ENCODE data around the gene IGF2BP3.
"Not testable (repeated sequence)": the region's sequence is repeated elsewhere in the genome, so short reads cannot be mapped to it uniquely, and the experiment has no call there.

IGF2BP3 gene

DNA sequence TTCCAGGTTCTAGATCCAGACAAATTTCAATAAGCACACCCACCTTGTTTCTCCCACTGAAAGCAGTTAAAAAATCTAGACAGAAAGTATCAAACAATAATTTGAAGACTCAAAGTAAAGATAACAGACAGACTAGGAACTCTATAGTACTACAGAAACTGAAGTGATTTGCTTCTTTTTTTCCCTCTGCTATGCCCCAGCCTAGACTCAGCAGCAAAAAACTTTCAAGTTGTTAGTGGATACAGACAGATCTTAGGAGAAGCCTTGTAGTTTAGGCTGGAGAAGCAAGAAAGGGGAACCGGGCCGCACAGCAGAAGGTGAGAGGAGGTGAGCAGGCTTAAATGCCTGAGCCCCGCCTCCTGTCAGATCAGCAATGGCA lies 65.1 kb downstream of the IGF2BP3 start:
- TF ChIP-seq, protein P1, sequence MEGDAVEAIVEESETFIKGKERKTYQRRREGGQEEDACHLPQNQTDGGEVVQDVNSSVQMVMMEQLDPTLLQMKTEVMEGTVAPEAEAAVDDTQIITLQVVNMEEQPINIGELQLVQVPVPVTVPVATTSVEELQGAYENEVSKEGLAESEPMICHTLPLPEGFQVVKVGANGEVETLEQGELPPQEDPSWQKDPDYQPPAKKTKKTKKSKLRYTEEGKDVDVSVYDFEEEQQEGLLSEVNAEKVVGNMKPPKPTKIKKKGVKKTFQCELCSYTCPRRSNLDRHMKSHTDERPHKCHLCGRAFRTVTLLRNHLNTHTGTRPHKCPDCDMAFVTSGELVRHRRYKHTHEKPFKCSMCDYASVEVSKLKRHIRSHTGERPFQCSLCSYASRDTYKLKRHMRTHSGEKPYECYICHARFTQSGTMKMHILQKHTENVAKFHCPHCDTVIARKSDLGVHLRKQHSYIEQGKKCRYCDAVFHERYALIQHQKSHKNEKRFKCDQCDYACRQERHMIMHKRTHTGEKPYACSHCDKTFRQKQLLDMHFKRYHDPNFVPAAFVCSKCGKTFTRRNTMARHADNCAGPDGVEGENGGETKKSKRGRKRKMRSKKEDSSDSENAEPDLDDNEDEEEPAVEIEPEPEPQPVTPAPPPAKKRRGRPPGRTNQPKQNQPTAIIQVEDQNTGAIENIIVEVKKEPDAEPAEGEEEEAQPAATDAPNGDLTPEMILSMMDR (IDR thresholded peaks at IDR 0.05; ENCODE audit: poor library complexity, severe bottlenecking): no peak
- no peaks in the 10 kb centered on the region for H3K4me1 ChIP-seq (ENCODE audit: insufficient read depth, poor library complexity, severe bottlenecking)
- H3K36me3 ChIP-seq (ENCODE audit: low read depth): peaks cover 90% of the 10 kb centered on the region
- no peak for DNase-seq (ENCODE audit: low spot score)
- H3K27me3 ChIP-seq (ENCODE audit: insufficient read depth, poor library complexity, severe bottlenecking): no peaks in the 10 kb centered on the region
- ATAC-seq (ENCODE audit: low read depth): no peak
- no peak overlapping the region for H3K27ac ChIP-seq (ENCODE audit: poor library complexity, severe bottlenecking)
- H3K9me3 ChIP-seq (ENCODE audit: severe bottlenecking): no peaks in the 10 kb centered on the region
- H3K4me3 ChIP-seq (ENCODE audit: severe bottlenecking): no peak overlapping the region

DNA sequence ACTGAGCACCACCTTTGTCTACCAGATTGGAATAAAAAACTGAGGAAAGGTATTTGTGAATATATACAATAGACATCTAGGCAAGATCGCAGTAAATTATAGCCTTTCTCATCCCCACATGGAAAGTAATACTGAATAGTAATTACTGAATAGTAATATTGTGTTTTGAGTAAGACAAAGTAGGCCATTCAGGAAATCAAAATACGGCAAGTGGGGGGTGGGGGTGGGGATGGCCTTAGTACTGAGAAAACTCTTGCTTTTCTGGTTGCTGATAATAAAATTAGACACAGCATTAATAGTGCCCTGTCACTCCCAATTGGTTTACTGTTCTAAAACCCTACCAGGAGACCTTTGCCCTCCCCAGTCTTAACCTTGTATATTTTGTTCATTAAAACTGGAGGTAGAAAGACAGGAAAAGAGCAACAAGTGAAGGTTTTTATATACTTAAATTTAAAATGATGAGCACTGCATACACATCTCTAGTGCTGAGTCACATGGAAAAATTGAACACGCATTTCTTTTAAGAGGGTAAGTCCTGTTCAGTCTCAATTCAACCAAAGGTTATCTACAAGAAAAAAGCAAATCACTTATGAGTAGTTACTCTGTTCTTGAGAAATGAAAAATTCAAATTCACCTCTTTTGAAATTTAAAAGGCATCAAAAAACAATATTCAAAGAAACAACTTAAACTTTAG lies 65.6 kb downstream of the IGF2BP3 start:
- Histone ChIP-seq H3K4me1 (ENCODE audit: insufficient read depth, poor library complexity, severe bottlenecking) (no peaks in the 10 kb centered on the region), H3K27ac (ENCODE audit: poor library complexity, severe bottlenecking) (no peak overlapping the region), H3K27me3 (ENCODE audit: insufficient read depth, poor library complexity, severe bottlenecking) (no peaks in the 10 kb centered on the region), H3K9me3 (ENCODE audit: severe bottlenecking) (no peaks in the 10 kb centered on the region), H3K4me3 (ENCODE audit: severe bottlenecking) (no peak overlapping the region), H3K36me3 (ENCODE audit: low read depth) (peaks cover 92% of the 10 kb centered on the region)
- DNase-seq (ENCODE audit: low spot score) (no peak), ATAC-seq (ENCODE audit: low read depth) (no peak)
- TF ChIP-seq, protein P1 (IDR thresholded peaks at IDR 0.05; ENCODE audit: poor library complexity, severe bottlenecking): no peak

DNA sequence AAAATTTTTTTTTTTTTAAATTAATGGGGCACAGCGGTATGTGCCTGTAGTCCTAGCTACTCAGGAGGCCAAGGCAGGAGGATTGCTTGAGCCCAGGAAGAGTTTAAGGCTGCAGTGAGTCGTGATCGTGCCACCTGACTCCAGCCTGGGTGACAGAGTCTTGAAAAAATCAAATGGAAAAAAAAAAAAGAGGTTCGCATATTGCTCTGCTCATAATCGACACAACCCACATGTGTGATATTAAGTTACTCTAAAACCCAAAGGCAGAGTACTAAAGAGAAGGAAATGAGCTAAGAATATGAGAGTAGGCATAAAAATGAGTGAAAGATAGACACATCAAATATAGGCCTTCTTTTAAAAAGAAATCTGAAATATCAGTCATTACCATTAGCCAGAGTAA lies 66.3 kb downstream of the IGF2BP3 start:
- Histone ChIP-seq H3K4me1 (ENCODE audit: insufficient read depth, poor library complexity, severe bottlenecking) (no peaks in the 10 kb centered on the region), H3K9me3 (ENCODE audit: severe bottlenecking) (no peaks in the 10 kb centered on the region), H3K36me3 (ENCODE audit: low read depth) (peaks cover 90% of the 10 kb centered on the region), H3K27ac (ENCODE audit: poor library complexity, severe bottlenecking) (no peak overlapping the region), H3K27me3 (ENCODE audit: insufficient read depth, poor library complexity, severe bottlenecking) (no peaks in the 10 kb centered on the region), H3K4me3 (ENCODE audit: severe bottlenecking) (no peak overlapping the region)
- TF ChIP-seq, protein P1 (IDR thresholded peaks at IDR 0.05; ENCODE audit: poor library complexity, severe bottlenecking): no peak
- ATAC-seq (ENCODE audit: low read depth) (no peak), DNase-seq (ENCODE audit: low spot score) (no peak)

DNA sequence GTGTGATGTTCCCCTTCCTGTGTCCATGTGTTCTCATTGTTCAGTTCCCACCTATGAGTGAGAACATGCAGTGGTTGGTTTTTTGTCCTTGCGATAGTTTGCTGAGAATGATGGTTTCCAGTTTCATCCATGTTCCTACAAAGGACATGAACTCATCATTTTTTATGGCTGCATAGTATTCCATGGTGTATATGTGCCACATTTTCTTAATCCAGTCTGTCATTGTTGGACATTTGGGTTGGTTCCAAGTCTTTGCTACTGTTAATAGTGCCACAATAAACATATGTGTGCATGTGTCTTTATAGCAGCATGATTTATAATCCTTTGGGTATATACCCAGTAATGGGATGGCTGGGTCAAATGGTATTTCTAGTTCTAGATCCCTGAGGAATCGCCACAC lies 72.2 kb downstream of the IGF2BP3 start:
- not testable (repeated sequence) for H3K4me1 ChIP-seq (ENCODE audit: insufficient read depth, poor library complexity, severe bottlenecking); H3K9me3 ChIP-seq (ENCODE audit: severe bottlenecking); DNase-seq (ENCODE audit: low spot score); H3K27ac ChIP-seq (ENCODE audit: poor library complexity, severe bottlenecking); ATAC-seq (ENCODE audit: low read depth); H3K27me3 ChIP-seq (ENCODE audit: insufficient read depth, poor library complexity, severe bottlenecking); H3K4me3 ChIP-seq (ENCODE audit: severe bottlenecking)
- peaks cover 80% of the 10 kb centered on the region for H3K36me3 ChIP-seq (ENCODE audit: low read depth)

DNA sequence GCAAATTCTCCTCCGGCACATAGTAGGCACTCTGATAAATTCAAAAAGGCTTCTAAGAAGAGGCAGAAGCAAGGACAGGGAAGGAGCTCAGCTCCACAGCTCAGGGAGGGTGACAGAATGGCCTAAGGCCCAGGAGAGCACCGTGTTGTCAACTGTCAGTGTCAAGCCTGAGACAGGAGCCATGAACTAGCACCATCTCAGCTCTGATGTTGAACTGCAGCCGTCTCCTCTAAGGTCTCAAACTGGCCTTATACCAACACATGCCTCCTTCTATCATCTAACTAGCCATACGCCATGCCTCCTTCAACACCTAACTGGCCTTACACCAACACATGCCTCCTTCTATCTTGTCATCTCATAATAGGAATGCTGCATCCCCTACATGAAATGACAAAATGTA lies 73.0 kb downstream of the IGF2BP3 start:
- Histone ChIP-seq H3K36me3 (ENCODE audit: low read depth) (peaks cover 78% of the 10 kb centered on the region), H3K4me3 (ENCODE audit: severe bottlenecking) (no peak overlapping the region)
- DNase-seq (ENCODE audit: low spot score): no peak

More for the DNA sequence above, 73.0 kb downstream of the IGF2BP3 start:
- TF ChIP-seq, protein P1 (IDR thresholded peaks at IDR 0.05; ENCODE audit: poor library complexity, severe bottlenecking): no peak
- no peaks in the 10 kb centered on the region for H3K27me3 ChIP-seq (ENCODE audit: insufficient read depth, poor library complexity, severe bottlenecking)
- no peaks in the 10 kb centered on the region for H3K4me1 ChIP-seq (ENCODE audit: insufficient read depth, poor library complexity, severe bottlenecking)
- H3K9me3 ChIP-seq (ENCODE audit: severe bottlenecking): no peaks in the 10 kb centered on the region
- no peak; the same call in 2 of the 3 replicates for ATAC-seq (ENCODE audit: low read depth)
- H3K27ac ChIP-seq (ENCODE audit: poor library complexity, severe bottlenecking): no peak overlapping the region
